Central memory CD8-positive, alpha-beta T cell (primary cell): ENCODE data around the gene SFPQ.
A peak's percentile ranks its signal among the peaks of the same experiment; 100 is the strongest.

ENCODE experiments used
- ATAC-seq: fragments of 150-1000 bp; cut with Tn5 transposase; replicated peaks from 2 replicates; pipeline ENCODE4 v1.10.0; 2022; ENCODE audit warnings: mild to moderate bottlenecking, moderate FRiP score, moderate number of reproducible peaks; ENCODE audit not compliant: poor library complexity, severe bottlenecking; ENCODE audit errors: extremely low read depth
- DNase-seq, 2 donors: peaks; one replicate each; pipeline ENCODE4 v3.0.0; 2021; ENCODE audit warnings: low spot score in 2 of 2
- H3K27ac Mint-ChIP-seq: one replicate; pipeline ENCODE4 v1.8.0; 2022; ENCODE audit warnings: low read depth, mild to moderate bottlenecking, moderate library complexity, mixed read lengths
- H3K27me3 Mint-ChIP-seq: one replicate; pipeline ENCODE4 v1.8.0; 2022; ENCODE audit warnings: mixed read lengths
- H3K36me3 Mint-ChIP-seq: one replicate; pipeline ENCODE4 v1.8.0; 2022; ENCODE audit warnings: mild to moderate bottlenecking, moderate library complexity, mixed read lengths; ENCODE audit not compliant: insufficient read depth
- H3K4me1 Mint-ChIP-seq: one replicate; pipeline ENCODE4 v1.8.0; 2022; ENCODE audit warnings: mixed read lengths
- H3K4me3 Mint-ChIP-seq: one replicate; pipeline ENCODE4 v1.8.0; 2022; ENCODE audit warnings: mild to moderate bottlenecking, moderate library complexity, mixed read lengths
- H3K9me3 Mint-ChIP-seq: one replicate; pipeline ENCODE4 v1.8.0; 2022; ENCODE audit warnings: mixed read lengths

SFPQ gene

GRCh38 chr1:35203295-35203694 lies 10.3 kb upstream of the SFPQ start:
- Mint-ChIP-seq H3K36me3 (peaks cover 2% of the 10 kb centered on the region), H3K27me3 (peaks cover 8% of the 10 kb centered on the region), H3K9me3 (no peaks in the 10 kb centered on the region), H3K27ac (no peak overlapping the region), H3K4me3 (no peak overlapping the region), H3K4me1 (peaks cover 7% of the 10 kb centered on the region)
- DNase-seq, result no peak
- ATAC-seq, result no peak

- ATAC-seq (peak; percentile 97), DNase-seq (peak; percentile 40 to 61)
- no peak overlapping the region for H3K27ac Mint-ChIP-seq
- H3K4me3 Mint-ChIP-seq, result no peak overlapping the region
- H3K9me3 Mint-ChIP-seq, result no peaks in the 10 kb centered on the region
- peaks cover 7% of the 10 kb centered on the region for H3K4me1 Mint-ChIP-seq
- H3K27me3 Mint-ChIP-seq, result peaks cover 8% of the 10 kb centered on the region
- H3K36me3 Mint-ChIP-seq, result peaks cover 3% of the 10 kb centered on the region
These were observed 9.2 kb upstream of the SFPQ start for GRCh38 chr1:35202048-35202719.

- ATAC-seq, result no peak
- Mint-ChIP-seq H3K9me3 (no peaks in the 10 kb centered on the region), H3K36me3 (peaks cover 3% of the 10 kb centered on the region), H3K27ac (no peak overlapping the region), H3K4me1 (peaks cover 7% of the 10 kb centered on the region), H3K27me3 (peaks cover 8% of the 10 kb centered on the region), H3K4me3 (no peak overlapping the region)
- no peak for DNase-seq
These were observed 8.7 kb upstream of the SFPQ start for GRCh38 chr1:35201631-35202030.

- H3K9me3 Mint-ChIP-seq, result no peaks in the 10 kb centered on the region
- peak; percentile 81 to 86 for DNase-seq
- peaks cover 40% of the 10 kb centered on the region for H3K4me1 Mint-ChIP-seq
- H3K27ac Mint-ChIP-seq, result peak overlapping the region; percentile 92
- peaks cover 57% of the 10 kb centered on the region for H3K36me3 Mint-ChIP-seq
- H3K27me3 Mint-ChIP-seq, result no peaks in the 10 kb centered on the region
- H3K4me3 Mint-ChIP-seq, result peak overlapping the region; percentile 86
- ATAC-seq, result peak; percentile 40
These were observed 691 bp downstream of the SFPQ start for GRCh38 chr1:35192056-35192852.

- DNase-seq (no peak), ATAC-seq (no peak)
- H3K36me3 Mint-ChIP-seq, result peaks cover 65% of the 10 kb centered on the region
- H3K4me3 Mint-ChIP-seq, result peak overlapping the region; percentile 86
- H3K27me3 Mint-ChIP-seq, result no peaks in the 10 kb centered on the region
- H3K9me3 Mint-ChIP-seq, result no peaks in the 10 kb centered on the region
- H3K27ac Mint-ChIP-seq, result peak overlapping the region; percentile 92
- peaks cover 47% of the 10 kb centered on the region for H3K4me1 Mint-ChIP-seq
These were observed 1.4 kb downstream of the SFPQ start for GRCh38 chr1:35191429-35192055.

GRCh38 chr1:35190784-35191183 lies 2.2 kb downstream of the SFPQ start:
- peak overlapping the region; percentile 92 for H3K27ac Mint-ChIP-seq
- ATAC-seq, result no peak
- H3K9me3 Mint-ChIP-seq, result no peaks in the 10 kb centered on the region
- H3K4me1 Mint-ChIP-seq, result peaks cover 55% of the 10 kb centered on the region
- H3K27me3 Mint-ChIP-seq, result no peaks in the 10 kb centered on the region
- H3K4me3 Mint-ChIP-seq, result peak overlapping the region; percentile 86
- peaks cover 72% of the 10 kb centered on the region for H3K36me3 Mint-ChIP-seq
- DNase-seq, result no peak

GRCh38 chr1:35188578-35189392 lies 4.2 kb downstream of the SFPQ start:
- no peaks in the 10 kb centered on the region for H3K9me3 Mint-ChIP-seq
- H3K36me3 Mint-ChIP-seq, result peaks cover 92% of the 10 kb centered on the region
- H3K4me1 Mint-ChIP-seq, result peaks cover 72% of the 10 kb centered on the region
- H3K4me3 Mint-ChIP-seq, result peak overlapping the region; percentile 86
- no peaks in the 10 kb centered on the region for H3K27me3 Mint-ChIP-seq
- ATAC-seq (no peak), DNase-seq (no peak)
- peak overlapping the region; percentile 78 for H3K27ac Mint-ChIP-seq

GRCh38 chr1:35187816-35188342 lies 5.1 kb downstream of the SFPQ start:
- peaks cover 80% of the 10 kb centered on the region for H3K4me1 Mint-ChIP-seq
- ATAC-seq (no peak), DNase-seq (no peak)
- peak overlapping the region; percentile 78 for H3K27ac Mint-ChIP-seq
- no peaks in the 10 kb centered on the region for H3K9me3 Mint-ChIP-seq
- H3K27me3 Mint-ChIP-seq, result no peaks in the 10 kb centered on the region
- peaks cover 96% of the 10 kb centered on the region for H3K36me3 Mint-ChIP-seq
- peak overlapping the region; percentile 86 for H3K4me3 Mint-ChIP-seq

GRCh38 chr1:35186239-35186638 lies 6.7 kb downstream of the SFPQ start:
- Mint-ChIP-seq H3K27me3 (no peaks in the 10 kb centered on the region), H3K36me3 (peaks cover 98% of the 10 kb centered on the region), H3K4me3 (peak overlapping the region; percentile 19), H3K27ac (no peak overlapping the region), H3K4me1 (peaks cover 92% of the 10 kb centered on the region), H3K9me3 (no peaks in the 10 kb centered on the region)
- ATAC-seq, result no peak
- DNase-seq, result no peak

GRCh38 chr1:35185200-35185599 lies 7.7 kb downstream of the SFPQ start:
- Mint-ChIP-seq H3K27ac (peak overlapping the region; percentile 81), H3K4me1 (peaks cover 93% of the 10 kb centered on the region), H3K9me3 (no peaks in the 10 kb centered on the region), H3K27me3 (no peaks in the 10 kb centered on the region), H3K36me3 (peaks cover 98% of the 10 kb centered on the region), H3K4me3 (peak overlapping the region; percentile 32)
- no peak for DNase-seq
- no peak for ATAC-seq

GRCh38 chr1:35184495-35185199 lies 8.3 kb downstream of the SFPQ start:
- Mint-ChIP-seq H3K27me3 (no peaks in the 10 kb centered on the region), H3K4me1 (peaks cover 94% of the 10 kb centered on the region), H3K9me3 (no peaks in the 10 kb centered on the region), H3K27ac (peak overlapping the region; percentile 81), H3K4me3 (peak overlapping the region; percentile 32), H3K36me3 (peaks cover 98% of the 10 kb centered on the region)
- DNase-seq, result no peak
- no peak for ATAC-seq
